ENCODE results near the gene ELK1.
"Not testable (repeated sequence)": the region's sequence is repeated elsewhere in the genome, so short reads cannot be mapped to it uniquely, and the experiment has no call there.

Gene ELK1, protein sequence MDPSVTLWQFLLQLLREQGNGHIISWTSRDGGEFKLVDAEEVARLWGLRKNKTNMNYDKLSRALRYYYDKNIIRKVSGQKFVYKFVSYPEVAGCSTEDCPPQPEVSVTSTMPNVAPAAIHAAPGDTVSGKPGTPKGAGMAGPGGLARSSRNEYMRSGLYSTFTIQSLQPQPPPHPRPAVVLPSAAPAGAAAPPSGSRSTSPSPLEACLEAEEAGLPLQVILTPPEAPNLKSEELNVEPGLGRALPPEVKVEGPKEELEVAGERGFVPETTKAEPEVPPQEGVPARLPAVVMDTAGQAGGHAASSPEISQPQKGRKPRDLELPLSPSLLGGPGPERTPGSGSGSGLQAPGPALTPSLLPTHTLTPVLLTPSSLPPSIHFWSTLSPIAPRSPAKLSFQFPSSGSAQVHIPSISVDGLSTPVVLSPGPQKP

DNA sequence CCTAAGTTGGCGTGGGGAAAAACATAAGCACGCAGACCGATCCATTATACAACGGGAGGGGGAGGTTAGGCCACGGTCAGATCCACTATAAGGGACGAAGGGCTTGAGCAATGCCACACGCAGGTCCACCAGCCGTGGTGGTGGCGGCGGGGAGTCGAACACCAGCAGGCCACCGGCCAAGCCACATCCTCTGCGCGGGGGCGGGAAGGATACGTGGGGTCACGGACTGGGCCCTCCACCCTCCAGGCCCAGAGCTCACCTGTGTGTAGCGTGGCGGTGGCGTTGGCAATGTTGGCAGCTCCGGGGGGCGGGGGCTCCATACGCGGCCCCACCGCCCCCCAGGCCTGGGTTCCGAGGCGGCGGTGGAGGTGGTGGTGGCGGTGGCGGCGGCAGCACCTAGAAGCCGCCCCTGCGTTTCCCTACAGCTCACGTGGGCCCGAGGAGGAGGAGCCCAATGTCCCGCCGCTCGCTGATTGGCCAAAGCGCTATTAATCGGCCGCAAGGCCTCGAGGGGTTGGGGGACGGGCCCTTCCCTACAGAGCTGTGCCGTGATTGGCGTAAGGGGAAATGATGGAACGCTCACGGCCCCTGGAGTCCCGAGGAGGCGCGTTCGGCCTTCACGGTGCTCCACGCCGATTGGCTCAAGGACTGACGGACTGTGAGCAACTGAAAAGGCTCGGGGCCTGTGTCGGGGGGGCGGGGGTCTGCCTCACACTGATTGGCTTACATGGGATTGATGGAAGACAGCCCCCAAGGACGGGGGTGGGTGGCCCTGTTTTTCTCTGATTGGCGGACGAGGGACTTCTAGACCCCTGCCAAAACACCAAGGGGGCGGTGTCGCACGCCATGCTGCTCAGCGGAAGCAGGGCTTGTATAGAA, at the start of gene ELK1:
ELK1 (minus strand) TSS at position 400 of the 879 bp plus-strand sequence. CDS start 9,122 bp downstream, outside the sequence.
- DNase-seq (ENCODE audit: low read depth): peak; percentile 82

- no peak for DNase-seq (ENCODE audit: low read depth)
These were observed 46.8 kb upstream of the ELK1 start for GRCh38 chrX:47697181-47697580.

- DNase-seq (ENCODE audit: low read depth): no peak
These were observed 39.8 kb upstream of the ELK1 start for GRCh38 chrX:47690175-47690574.

DNA sequence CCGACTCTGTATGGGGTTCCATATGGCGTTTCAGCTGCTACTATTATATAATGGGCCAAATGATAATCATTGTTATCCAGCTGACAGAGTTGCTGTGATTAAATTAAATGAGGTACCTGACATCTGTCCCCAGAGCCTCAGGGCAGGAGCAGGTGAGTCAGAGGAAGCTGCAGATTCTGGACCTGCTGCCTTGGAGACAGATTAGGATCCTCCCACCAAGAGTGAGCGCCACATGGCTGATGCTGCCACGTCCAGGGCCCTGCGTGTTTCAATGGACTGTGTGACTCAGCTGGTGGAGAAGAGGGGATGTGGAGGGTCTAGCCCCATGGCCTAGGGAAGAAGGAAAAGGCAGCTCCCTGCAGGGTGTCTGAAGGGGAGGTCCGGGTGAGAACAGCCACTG, 36.9 kb upstream of the ELK1 start:
- no peak for DNase-seq (ENCODE audit: low read depth)

DNA sequence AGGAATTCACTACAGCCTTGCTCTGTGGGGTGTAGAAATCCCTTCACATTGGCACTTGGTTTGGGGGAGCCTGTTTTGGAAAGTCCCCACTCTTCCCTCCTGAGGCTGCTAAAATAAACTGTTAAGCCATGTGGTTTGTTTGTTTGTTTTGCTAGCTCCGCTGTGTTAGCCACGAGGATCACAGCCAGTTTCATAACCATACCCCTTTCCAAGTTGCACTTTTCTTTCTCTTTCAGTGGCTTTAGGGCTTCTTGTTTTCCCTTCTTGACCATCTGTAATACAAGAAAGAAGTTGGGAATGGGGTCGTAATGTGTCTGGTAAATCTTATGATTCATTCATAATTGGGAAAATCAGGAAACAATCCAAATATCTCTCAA, 33.5 kb upstream of the ELK1 start:
- no peak for DNase-seq (ENCODE audit: low read depth)

DNA sequence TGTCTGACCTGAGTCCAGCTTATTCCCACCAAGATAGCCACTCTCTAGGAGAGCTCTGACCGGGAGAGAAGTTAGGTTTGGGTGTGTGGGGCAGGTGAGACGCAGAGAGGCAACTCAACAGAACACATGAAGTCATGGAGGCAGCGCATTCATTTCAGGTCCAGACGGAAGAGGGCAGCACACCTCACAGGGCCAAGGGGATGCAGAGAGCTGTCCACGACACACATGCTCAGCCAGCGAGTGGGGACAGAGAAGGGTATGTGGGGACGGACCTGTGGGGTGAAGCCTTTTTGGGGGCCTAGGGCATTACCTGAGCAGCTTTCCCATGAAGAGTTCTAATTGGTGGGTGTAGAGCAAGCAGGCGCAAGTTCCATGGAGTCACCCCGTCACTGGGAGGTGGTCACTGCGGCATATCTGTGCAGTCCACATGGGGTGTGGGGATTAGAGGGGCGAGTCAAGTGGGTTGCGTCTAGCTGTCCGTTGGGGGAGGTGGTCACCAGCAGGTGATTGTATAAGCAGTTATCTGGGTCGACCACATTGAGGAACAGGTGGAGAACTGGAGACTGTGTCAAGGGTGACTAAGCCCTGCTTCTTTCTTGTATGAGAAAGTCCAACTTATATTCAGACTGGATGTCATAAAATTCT, 32.9 kb upstream of the ELK1 start:
- DNase-seq (ENCODE audit: low read depth): no peak

DNA sequence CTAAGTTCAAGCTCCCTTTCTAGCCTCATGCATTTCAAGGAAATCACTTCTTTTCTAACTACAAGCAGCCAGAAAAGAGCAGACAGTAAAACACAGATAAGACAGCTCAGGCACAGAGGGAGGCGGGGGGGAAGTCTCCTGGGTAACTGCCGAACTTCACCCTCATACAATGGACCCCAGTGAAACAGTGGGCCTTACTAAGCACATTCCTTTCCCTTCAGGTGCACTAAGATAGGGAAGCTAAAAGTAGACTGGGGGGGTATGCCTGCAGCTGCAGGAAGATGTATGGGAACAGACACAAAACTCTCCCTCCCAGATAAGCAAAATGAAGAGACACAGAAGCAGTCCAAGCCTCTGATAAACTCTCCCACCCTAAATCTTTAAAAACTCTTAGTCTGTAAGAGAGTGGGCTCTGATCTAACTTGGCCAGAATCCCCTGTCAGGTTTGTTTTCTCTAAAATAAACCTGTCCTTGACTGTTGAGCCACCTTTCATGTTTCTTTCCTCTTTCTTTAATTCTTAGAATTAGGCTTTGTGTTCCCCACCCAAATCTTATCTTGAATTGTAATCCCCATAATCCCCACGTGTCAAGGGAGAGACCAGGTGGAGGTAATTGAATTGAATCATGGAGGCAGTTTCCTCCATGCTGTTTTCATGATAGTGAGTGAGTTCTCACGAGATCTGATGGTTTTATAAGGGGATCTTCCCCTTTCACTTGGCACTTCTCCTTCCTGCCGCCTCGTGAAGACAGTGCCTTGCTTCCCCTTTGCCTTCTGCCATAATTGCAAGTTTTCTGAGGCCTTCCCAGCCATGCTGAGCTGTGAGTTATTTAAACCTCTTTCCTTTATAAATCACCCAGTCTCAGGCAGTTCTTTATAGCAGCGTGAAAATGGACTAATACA, 25.8 kb upstream of the ELK1 start:
- DNase-seq (ENCODE audit: low read depth): not testable (repeated sequence)

GRCh38 chrX:47674776-47675175, 24.4 kb upstream of the ELK1 start:
- DNase-seq (ENCODE audit: low read depth): no peak

DNA sequence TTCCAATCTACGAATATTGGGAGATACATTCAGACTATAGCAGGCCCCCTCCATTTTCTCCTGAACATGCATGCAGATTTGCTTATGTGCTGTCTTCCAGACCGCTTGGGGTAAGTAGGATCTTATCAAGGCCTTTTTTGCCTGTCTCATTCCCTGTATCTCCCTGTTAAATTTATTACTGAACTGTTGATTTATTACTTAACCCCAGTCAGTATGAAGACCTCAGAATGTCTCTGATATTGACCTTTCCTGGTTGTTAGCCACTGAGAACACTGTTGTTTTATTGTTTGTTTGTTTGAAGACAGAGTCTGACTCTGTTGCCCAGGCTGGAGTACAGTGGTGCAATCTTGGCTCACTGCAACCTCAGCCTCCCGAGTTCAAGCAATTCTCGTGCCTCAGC, 15.4 kb upstream of the ELK1 start:
- DNase-seq (ENCODE audit: low read depth): not testable (repeated sequence)

- DNase-seq (ENCODE audit: low read depth): no peak
These were observed 14.4 kb upstream of the ELK1 start for GRCh38 chrX:47664737-47665136.

DNA sequence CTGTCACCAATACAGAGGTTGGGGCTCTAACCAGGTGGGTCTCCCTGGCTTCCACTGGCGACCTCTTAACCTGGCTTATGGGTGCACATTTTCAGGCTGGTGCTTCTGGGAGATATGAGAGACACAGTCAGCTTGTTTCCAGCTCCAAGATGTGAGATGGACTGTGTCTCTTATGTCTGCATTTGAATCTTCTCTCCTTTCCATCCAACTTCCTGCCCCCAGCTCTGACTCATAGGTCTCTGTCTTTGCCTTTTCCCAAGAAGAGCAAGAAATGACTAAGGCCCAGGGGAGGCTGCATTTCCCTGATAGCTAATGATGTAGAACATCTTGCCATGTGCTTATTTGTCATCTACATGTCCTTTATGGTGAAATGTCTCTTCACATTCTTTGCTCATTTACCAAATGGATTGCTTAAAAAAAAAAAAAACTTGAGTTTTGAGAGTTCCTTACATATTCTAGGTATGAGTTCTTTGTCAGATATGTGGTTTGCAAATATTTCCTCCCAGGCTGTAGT, 11.8 kb upstream of the ELK1 start:
- peak; percentile 34 for DNase-seq (ENCODE audit: low read depth)

- no peak for DNase-seq (ENCODE audit: low read depth)
These were observed 11.2 kb upstream of the ELK1 start for GRCh38 chrX:47661539-47661938.

DNA sequence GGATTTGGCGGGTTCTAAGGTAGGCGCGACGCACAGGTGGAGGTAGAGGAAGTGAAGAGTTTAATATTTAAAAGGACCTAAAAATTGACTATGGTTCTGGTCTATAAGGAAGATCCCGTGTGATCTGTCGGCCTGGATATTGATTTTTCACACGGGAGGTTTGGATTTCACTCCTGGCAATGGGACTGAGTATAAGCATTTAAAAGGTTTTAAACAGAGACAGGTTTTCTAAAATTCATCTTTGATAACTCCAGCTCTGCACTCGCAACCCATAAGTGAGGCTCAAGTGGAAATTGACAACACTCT, 9.0 kb upstream of the ELK1 start:
- no peak for DNase-seq (ENCODE audit: low read depth)

- DNase-seq (ENCODE audit: low read depth): peak; percentile 87
These were observed 8.5 kb upstream of the ELK1 start, which contains the start of gene UXT for GRCh38 chrX:47658684-47659420. TSS of gene UXT (minus strand) at chrX:47659180. CDS start at chrX:47658927, 253 bp downstream.

DNA sequence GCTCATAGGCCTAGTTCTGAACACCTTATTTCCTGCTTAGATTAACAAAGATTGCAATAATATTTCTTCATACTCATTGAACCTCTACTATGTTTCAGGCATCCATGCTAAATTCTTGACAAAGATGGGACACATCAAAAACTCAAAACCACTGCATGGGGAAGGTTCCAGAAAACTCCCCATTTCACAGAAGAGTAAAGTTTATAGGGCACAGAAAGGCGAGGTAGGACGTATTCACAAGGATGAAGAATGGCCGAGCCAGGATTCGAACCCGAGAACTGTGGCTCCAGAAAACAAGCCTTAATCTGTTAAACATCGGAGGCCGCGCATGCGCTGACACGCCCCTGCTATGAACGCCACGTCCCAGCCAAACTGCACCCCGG, 7.9 kb upstream of the ELK1 start:
- DNase-seq (ENCODE audit: low read depth): no peak

GRCh38 chrX:47651043-47651905, 911 bp upstream of the ELK1 start:
- no peak for DNase-seq (ENCODE audit: low read depth)

DNA sequence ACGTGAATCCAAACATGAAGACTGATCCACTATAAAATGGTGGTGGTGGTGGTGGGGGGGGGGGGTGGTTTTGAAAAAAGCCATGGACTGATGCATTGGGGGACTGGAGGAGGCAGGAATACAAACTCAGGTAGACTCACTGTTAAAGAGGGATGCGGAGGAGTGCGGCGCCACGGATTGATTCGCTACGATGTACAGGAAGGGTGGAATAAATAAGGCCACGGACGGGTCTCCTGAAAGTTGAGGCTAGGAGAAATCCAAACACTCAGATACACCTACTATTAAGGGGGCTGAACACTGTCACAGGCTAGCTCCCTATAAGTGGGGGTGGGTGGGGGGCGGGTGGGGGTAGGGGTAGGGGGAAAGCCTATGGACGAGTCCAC, 591 bp downstream of the ELK1 start:
- DNase-seq (ENCODE audit: low read depth): no peak

DNA sequence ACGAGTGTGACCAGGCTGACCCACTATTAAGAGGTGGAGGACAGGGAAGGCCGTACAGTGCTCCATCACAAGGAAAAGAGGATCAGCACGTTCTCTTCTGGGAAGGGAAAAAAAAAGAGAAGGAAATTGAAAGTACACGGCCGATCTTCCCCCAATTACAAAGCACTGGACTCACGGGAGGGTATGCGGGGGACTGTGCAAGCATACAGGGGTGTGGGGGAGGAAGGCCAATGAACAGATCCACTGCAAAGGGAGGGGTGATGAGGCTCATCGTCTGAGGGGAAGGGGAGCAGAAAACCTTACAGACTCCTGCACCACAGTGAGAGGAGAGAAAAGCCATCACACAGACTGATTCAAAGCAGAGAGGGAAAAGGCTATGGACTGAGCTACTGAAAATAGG, 1.1 kb downstream of the ELK1 start:
- DNase-seq (ENCODE audit: low read depth): no peak

GRCh38 chrX:47648376-47648775, 2.0 kb downstream of the ELK1 start:
- no peak for DNase-seq (ENCODE audit: low read depth)

DNA sequence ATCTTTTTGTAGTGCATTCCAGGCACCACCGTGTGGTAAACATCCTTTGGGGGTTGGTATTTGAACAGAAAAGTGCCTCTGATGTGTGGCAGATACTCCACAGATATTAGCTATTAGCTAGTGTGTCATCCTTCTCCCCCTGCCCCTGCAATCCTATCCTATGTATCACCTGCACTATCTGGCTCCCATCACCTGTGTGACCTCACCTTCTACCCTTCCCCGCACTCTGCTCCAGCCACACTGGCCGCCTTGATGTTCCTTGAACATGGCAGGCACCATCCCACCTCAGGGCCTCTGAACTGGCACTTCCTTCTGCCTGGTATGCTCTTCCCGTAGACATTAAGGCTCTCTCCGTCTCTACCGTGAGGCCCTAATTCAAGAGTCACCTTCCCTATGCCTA, 3.7 kb downstream of the ELK1 start:
- no peak for DNase-seq (ENCODE audit: low read depth)
